Measurements from ENCODE around the gene DKK2.

Gene DKK2

GRCh38 chr4:106907216-106907615, 128.9 kb downstream of the DKK2 start:
- no peak for DNase-seq

- no peak for DNase-seq
Observed at GRCh38 chr4:106906728-106907127, 129.4 kb downstream of the DKK2 start.

- peak; percentile 13 for DNase-seq
Observed at GRCh38 chr4:106898621-106899230, 137.4 kb downstream of the DKK2 start.

GRCh38 chr4:106893903-106894302, 142.2 kb downstream of the DKK2 start:
- no peak for DNase-seq

- DNase-seq = no peak
Observed at GRCh38 chr4:106893395-106893881, 142.7 kb downstream of the DKK2 start.

- no peak for DNase-seq
Observed at GRCh38 chr4:106892786-106893185, 143.3 kb downstream of the DKK2 start.

- DNase-seq = no peak
Observed at GRCh38 chr4:106875340-106875739, 160.8 kb downstream of the DKK2 start.

Measured in NCI-H345 (cell line).